ENCODE data around the gene MSANTD4.

- no peak for TF ChIP-seq CTCF (IDR thresholded peaks at IDR 0.05; ENCODE audit: low read length)
- no peak for TF ChIP-seq EZH2phosphoT487 (IDR thresholded peaks at IDR 0.05; ENCODE audit: low read length)
These were observed 52.3 kb downstream of the MSANTD4 start for GRCh38 chr11:105969756-105970155.

Measured in MM.1S (cell line).